CD4-positive, CD25-positive, alpha-beta regulatory T cell (primary cell): ENCODE measurements around the gene SV2C. TPM values are rescaled to one million over a fixed set of nuclear protein-coding genes. Genes with fewer than 3 reads are reported as not detected.

Experiments
- ATAC-seq, 2 donors: fragments of 150-1000 bp; cut with Tn5 transposase; one replicate each; pipeline ENCODE4 v1.10.0; 2021; ENCODE audit warnings: low read depth in 2 of 2, moderate number of reproducible peaks in 2 of 2, moderate library complexity in 1 of 2
- DNase-seq, 3 donors: peaks; one replicate each; pipeline versions ENCODE4 v3.0.0 to v3.0.0-alpha.2; 2012 to 2022; ENCODE audit warnings: mixed read lengths in 1 of 3
- H3K27ac ChIP-seq: one replicate; pipeline ENCODE4 v1.7.0; 2013; ENCODE audit warnings: mild to moderate bottlenecking, low read length; ENCODE audit not compliant: insufficient read depth, poor library complexity, severe bottlenecking
- H3K27me3 ChIP-seq: one replicate; pipeline ENCODE4 v1.7.0; 2013; ENCODE audit warnings: low read length; ENCODE audit not compliant: control insufficient read depth, insufficient read depth
- H3K36me3 ChIP-seq: one replicate; pipeline ENCODE4 v1.7.0; 2013; ENCODE audit warnings: mild to moderate bottlenecking, low read length, moderate library complexity; ENCODE audit not compliant: control insufficient read depth, insufficient read depth
- H3K4me1 ChIP-seq: 2 replicates; pipeline ENCODE4 v1.7.0; 2013; ENCODE audit warnings: mild to moderate bottlenecking, low read length; ENCODE audit not compliant: insufficient read depth, control insufficient read depth, poor library complexity, severe bottlenecking
- H3K4me3 ChIP-seq: one replicate; pipeline ENCODE4 v1.7.0; 2013; ENCODE audit warnings: low read depth, mild to moderate bottlenecking, low read length, moderate library complexity
- H3K9me3 ChIP-seq, 2 experiments: 1 replicate in 1 of 2; 2 replicates in 1 of 2; pipeline ENCODE4 v1.7.0; 2013; ENCODE audit warnings: low read length in 2 of 2, mild to moderate bottlenecking in 1 of 2, moderate library complexity in 1 of 2; ENCODE audit not compliant: control insufficient read depth in 2 of 2
- H3K27ac Mint-ChIP-seq, 3 donors: one replicate each; pipeline ENCODE4 v1.8.0; 2020 to 2022; ENCODE audit warnings: mild to moderate bottlenecking in 3 of 3, mixed read lengths in 3 of 3, moderate library complexity in 2 of 3
- H3K27me3 Mint-ChIP-seq: one replicate; pipeline ENCODE4 v1.8.0; 2022; ENCODE audit warnings: mild to moderate bottlenecking, mixed read lengths
- H3K36me3 Mint-ChIP-seq: one replicate; pipeline ENCODE4 v1.8.0; 2020; ENCODE audit warnings: mixed read lengths
- H3K4me1 Mint-ChIP-seq, 4 donors: one replicate each; pipeline ENCODE4 v1.8.0; 2020 to 2022; ENCODE audit warnings: mixed read lengths in 4 of 4, mild to moderate bottlenecking in 1 of 4
- H3K4me3 Mint-ChIP-seq, 4 donors: one replicate each; pipeline ENCODE4 v1.8.0; 2020 to 2022; ENCODE audit warnings: mild to moderate bottlenecking in 4 of 4, mixed read lengths in 4 of 4, moderate library complexity in 3 of 4
- H3K9me3 Mint-ChIP-seq, 7 donors: one replicate each; pipeline ENCODE4 v1.8.0; 2020 to 2022; ENCODE audit warnings: mixed read lengths in 7 of 7, mild to moderate bottlenecking in 3 of 7, moderate library complexity in 2 of 7
- polyA plus RNA-seq, 4 donors: library from polyadenylated mRNA; unstranded; fragments of 300-500 nt; fragmentation: Illumina TruSeq; gene quantifications; one replicate each; pipeline ENCODE4 v1.2.3, GENCODE V29; 2021
- total RNA-seq: library from RNA; stranded (reverse); gene quantifications from one replicate; pipeline ENCODE4 v1.2.3, GENCODE V29; 2022

SV2C gene
- total and polyA plus RNA-seq, 5 donors from 2014 or later = 0.05 to 0.12 TPM; not detected in 3

GRCh38 chr5:76345582-76345981 lies 262.4 kb downstream of the SV2C start:
- Histone ChIP-seq H3K9me3 (no peaks in the 10 kb centered on the region), H3K4me1 (peaks cover 10% of the 10 kb centered on the region), H3K27me3 (no peaks in the 10 kb centered on the region), H3K36me3 (no peaks in the 10 kb centered on the region), H3K27ac (no peak overlapping the region), H3K4me3 (no peak overlapping the region)
- Mint-ChIP-seq H3K36me3 (no peaks in the 10 kb centered on the region), H3K27me3 (no peaks in the 10 kb centered on the region), H3K4me3 (no peak overlapping the region), H3K9me3 (no peaks in the 10 kb centered on the region), H3K27ac (peak overlapping the region in 1 of 3 donors; percentile 9), H3K4me1 (peaks cover 0 to 15% (median 10%) of the 10 kb centered on the region in 4 donors)
- ATAC-seq (no peak), DNase-seq (no peak)

GRCh38 chr5:76351176-76351575 lies 268.0 kb downstream of the SV2C start:
- no peak for DNase-seq
- no peak for ATAC-seq
- H3K27me3 ChIP-seq = no peaks in the 10 kb centered on the region
- no peaks in the 10 kb centered on the region for H3K9me3 ChIP-seq
- no peaks in the 10 kb centered on the region for H3K9me3 Mint-ChIP-seq
- peak overlapping the region in 1 of 3 donors; percentile 14 for H3K27ac Mint-ChIP-seq
- H3K36me3 Mint-ChIP-seq = no peaks in the 10 kb centered on the region
- H3K27me3 Mint-ChIP-seq = no peaks in the 10 kb centered on the region
- peaks cover 0 to 2% (median 0%) of the 10 kb centered on the region in 4 donors for H3K4me1 Mint-ChIP-seq
- H3K27ac ChIP-seq = no peak overlapping the region
- H3K36me3 ChIP-seq = no peaks in the 10 kb centered on the region
- no peak overlapping the region for H3K4me3 Mint-ChIP-seq
- H3K4me1 ChIP-seq = no peaks in the 10 kb centered on the region
- no peak overlapping the region for H3K4me3 ChIP-seq

- Histone ChIP-seq H3K9me3 (no peaks in the 10 kb centered on the region), H3K4me1 (no peaks in the 10 kb centered on the region), H3K27me3 (no peaks in the 10 kb centered on the region), H3K36me3 (no peaks in the 10 kb centered on the region), H3K27ac (no peak overlapping the region), H3K4me3 (no peak overlapping the region)
- peak overlapping the region in 1 of 3 donors; percentile 14 for H3K27ac Mint-ChIP-seq
- DNase-seq (no peak), ATAC-seq (no peak)
- no peak overlapping the region for H3K4me3 Mint-ChIP-seq
- no peaks in the 10 kb centered on the region for H3K36me3 Mint-ChIP-seq
- H3K4me1 Mint-ChIP-seq = peaks cover 0 to 2% (median 0%) of the 10 kb centered on the region in 4 donors
- no peaks in the 10 kb centered on the region for H3K9me3 Mint-ChIP-seq
- no peaks in the 10 kb centered on the region for H3K27me3 Mint-ChIP-seq
Measured at GRCh38 chr5:76351577-76351976, 268.4 kb downstream of the SV2C start.

- no peaks in the 10 kb centered on the region for H3K27me3 ChIP-seq
- Mint-ChIP-seq H3K4me3 (no peak overlapping the region), H3K27ac (no peak overlapping the region), H3K9me3 (no peaks in the 10 kb centered on the region), H3K36me3 (no peaks in the 10 kb centered on the region), H3K4me1 (peaks cover 0 to 4% (median 1%) of the 10 kb centered on the region in 4 donors), H3K27me3 (peaks cover 5% of the 10 kb centered on the region)
- no peaks in the 10 kb centered on the region for H3K36me3 ChIP-seq
- H3K4me1 ChIP-seq = no peaks in the 10 kb centered on the region
- no peak overlapping the region for H3K4me3 ChIP-seq
- no peaks in the 10 kb centered on the region for H3K9me3 ChIP-seq
- H3K27ac ChIP-seq = no peak overlapping the region
- ATAC-seq = no peak
- no peak for DNase-seq
Measured at GRCh38 chr5:76356887-76357286, 273.7 kb downstream of the SV2C start.

GRCh38 chr5:76363352-76364225 lies 280.4 kb downstream of the SV2C start:
- Mint-ChIP-seq H3K9me3 (no peaks in the 10 kb centered on the region), H3K4me3 (no peak overlapping the region), H3K27ac (peak overlapping the region in 2 of 3 donors; percentile 19 to 23), H3K4me1 (peaks cover 0 to 9% (median 6%) of the 10 kb centered on the region in 4 donors), H3K27me3 (peaks cover 6% of the 10 kb centered on the region), H3K36me3 (no peaks in the 10 kb centered on the region)
- Histone ChIP-seq H3K36me3 (no peaks in the 10 kb centered on the region), H3K4me1 (no peaks in the 10 kb centered on the region), H3K4me3 (no peak overlapping the region), H3K27me3 (no peaks in the 10 kb centered on the region), H3K27ac (no peak overlapping the region), H3K9me3 (no peaks in the 10 kb centered on the region)
- no peak for ATAC-seq
- DNase-seq = no peak

- Histone ChIP-seq H3K4me1 (no peaks in the 10 kb centered on the region), H3K36me3 (no peaks in the 10 kb centered on the region), H3K4me3 (no peak overlapping the region), H3K27me3 (no peaks in the 10 kb centered on the region), H3K27ac (no peak overlapping the region), H3K9me3 (no peaks in the 10 kb centered on the region)
- Mint-ChIP-seq H3K9me3 (no peaks in the 10 kb centered on the region), H3K27ac (peak overlapping the region in 2 of 3 donors; percentile 19 to 20), H3K4me3 (no peak overlapping the region), H3K27me3 (peaks cover 5% of the 10 kb centered on the region), H3K36me3 (no peaks in the 10 kb centered on the region), H3K4me1 (peaks cover 0 to 10% (median 7%) of the 10 kb centered on the region in 4 donors)
- no peak for DNase-seq
- no peak for ATAC-seq
Measured at GRCh38 chr5:76364226-76364589, 281.0 kb downstream of the SV2C start.

- H3K9me3 Mint-ChIP-seq = no peaks in the 10 kb centered on the region
- Histone ChIP-seq H3K27ac (no peak overlapping the region), H3K27me3 (no peaks in the 10 kb centered on the region), H3K9me3 (no peaks in the 10 kb centered on the region), H3K4me3 (no peak overlapping the region), H3K36me3 (no peaks in the 10 kb centered on the region), H3K4me1 (no peaks in the 10 kb centered on the region)
- no peak overlapping the region for H3K4me3 Mint-ChIP-seq
- peaks cover 0 to 10% (median 7%) of the 10 kb centered on the region in 4 donors for H3K4me1 Mint-ChIP-seq
- H3K27me3 Mint-ChIP-seq = peaks cover 5% of the 10 kb centered on the region
- DNase-seq (no peak), ATAC-seq (no peak)
- no peaks in the 10 kb centered on the region for H3K36me3 Mint-ChIP-seq
- no peak overlapping the region for H3K27ac Mint-ChIP-seq
Measured at GRCh38 chr5:76365561-76365960, 282.4 kb downstream of the SV2C start.

- no peaks in the 10 kb centered on the region for H3K36me3 ChIP-seq
- DNase-seq (no peak), ATAC-seq (no peak)
- H3K4me3 ChIP-seq = no peak overlapping the region
- H3K4me1 ChIP-seq = no peaks in the 10 kb centered on the region
- Mint-ChIP-seq H3K27ac (peak overlapping the region in 1 of 3 donors; percentile 23), H3K9me3 (no peaks in the 10 kb centered on the region), H3K27me3 (peaks cover 5% of the 10 kb centered on the region), H3K4me1 (peaks cover 0 to 8% (median 6%) of the 10 kb centered on the region in 4 donors), H3K36me3 (no peaks in the 10 kb centered on the region), H3K4me3 (no peak overlapping the region)
- no peak overlapping the region for H3K27ac ChIP-seq
- H3K27me3 ChIP-seq = no peaks in the 10 kb centered on the region
- no peaks in the 10 kb centered on the region for H3K9me3 ChIP-seq
Measured at GRCh38 chr5:76366596-76366995, 283.4 kb downstream of the SV2C start.
